Stimulated activated CD4-positive, alpha-beta T cell treated with anti-CD3 and anti-CD28 coated beads, Interleukin-2, amount 100 ng/mL, for 4 hours (primary cell): ENCODE data around the gene UPK3BL1.
"Not testable (repeated sequence)": the region's sequence is repeated elsewhere in the genome, so short reads cannot be mapped to it uniquely, and the experiment has no call there.

Experiments used
- DNase-seq: peaks from one replicate; pipeline ENCODE4 v3.0.0-alpha.2; 2020; ENCODE audit warnings: low read depth

UPK3BL1 gene

DNA sequence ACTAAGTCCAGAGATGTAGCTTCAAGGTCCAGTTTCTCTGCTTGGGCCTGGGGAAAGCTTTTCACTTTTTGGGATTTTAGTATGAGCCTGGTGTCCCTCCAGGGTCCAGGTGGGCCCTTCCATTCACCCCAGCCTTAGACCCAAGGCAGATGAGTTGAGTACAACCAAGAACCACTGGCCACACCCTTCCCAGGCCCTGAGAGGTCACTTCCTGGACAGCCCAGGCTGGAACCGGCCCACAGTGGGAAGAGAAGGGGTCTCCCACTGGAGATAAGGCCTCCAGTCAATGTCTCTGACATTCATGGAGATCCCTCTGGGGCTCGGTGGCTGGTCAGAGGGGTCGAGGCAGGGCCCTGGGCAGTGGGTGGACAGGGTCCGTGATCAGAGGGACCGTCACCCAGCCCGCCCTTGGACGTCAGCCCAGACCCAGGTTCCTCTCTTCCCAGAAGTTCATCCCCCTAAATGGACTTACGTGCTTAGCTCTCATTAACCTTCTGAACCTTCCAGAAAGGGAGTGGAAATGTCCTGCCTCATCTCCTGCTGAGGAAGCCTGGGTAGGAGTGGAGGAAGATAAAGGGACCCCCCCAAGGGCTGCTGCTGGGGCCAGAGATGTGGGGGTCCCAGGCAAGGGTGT is 15.2 kb downstream of the UPK3BL1 start:
- DNase-seq: not testable (repeated sequence)

DNA sequence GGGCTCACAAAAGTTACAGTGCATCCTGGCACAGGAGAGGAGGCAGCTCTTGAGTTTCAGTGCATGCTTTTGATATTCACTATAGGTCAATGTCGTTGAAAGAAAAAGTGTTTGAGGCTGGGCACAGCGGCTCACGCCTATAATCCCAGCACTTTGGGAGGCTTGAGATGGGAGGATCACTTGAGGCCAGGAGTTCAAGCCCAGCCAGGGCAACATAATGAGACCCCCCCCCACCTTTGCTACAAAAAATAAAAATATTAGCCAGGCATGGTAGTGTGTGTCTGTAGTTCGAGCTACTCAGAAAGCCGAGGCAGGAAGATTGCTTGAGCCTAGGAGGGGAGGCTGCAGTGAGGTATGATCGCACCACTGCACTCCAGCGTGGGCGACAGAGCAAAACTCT is 24.5 kb downstream of the UPK3BL1 start:
- not testable (repeated sequence) for DNase-seq

DNA sequence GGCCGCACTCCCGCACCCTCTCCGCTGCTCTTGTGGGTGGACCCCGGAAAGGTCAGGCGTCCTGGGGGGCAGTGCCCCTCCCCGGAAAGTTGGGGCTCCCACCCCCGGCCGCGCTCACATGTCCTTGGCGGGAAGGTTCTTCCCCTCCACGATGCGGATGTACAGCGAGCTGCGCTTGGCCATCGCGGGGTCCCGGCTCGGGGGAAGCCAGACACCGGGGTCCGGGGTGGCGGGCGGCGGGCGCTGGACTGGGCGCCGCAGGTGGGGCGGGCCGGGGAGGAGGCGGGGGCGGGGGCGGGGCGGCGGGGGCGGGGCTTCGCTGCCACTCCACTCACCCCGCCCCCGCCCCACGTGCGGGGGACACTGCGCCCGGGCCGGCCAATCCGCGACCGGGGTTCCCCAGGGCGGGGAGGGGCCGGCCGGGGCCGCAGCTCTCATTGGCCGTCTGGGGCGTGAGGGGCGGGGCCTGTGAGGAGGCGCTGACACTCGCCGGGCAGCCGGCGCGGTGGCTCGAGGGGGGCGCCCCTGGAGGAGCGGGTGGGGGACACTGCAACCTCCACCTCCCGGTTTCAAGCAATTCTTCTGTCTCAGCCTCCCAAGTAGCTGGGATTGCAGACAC is 26.0 kb downstream of the UPK3BL1 start, which contains the start of gene RASA4:
RASA4 (minus strand) TSS at position 250 of the 619 bp plus-strand sequence; CDS start at position 183, 67 bp downstream.
- DNase-seq: not testable (repeated sequence)

DNA sequence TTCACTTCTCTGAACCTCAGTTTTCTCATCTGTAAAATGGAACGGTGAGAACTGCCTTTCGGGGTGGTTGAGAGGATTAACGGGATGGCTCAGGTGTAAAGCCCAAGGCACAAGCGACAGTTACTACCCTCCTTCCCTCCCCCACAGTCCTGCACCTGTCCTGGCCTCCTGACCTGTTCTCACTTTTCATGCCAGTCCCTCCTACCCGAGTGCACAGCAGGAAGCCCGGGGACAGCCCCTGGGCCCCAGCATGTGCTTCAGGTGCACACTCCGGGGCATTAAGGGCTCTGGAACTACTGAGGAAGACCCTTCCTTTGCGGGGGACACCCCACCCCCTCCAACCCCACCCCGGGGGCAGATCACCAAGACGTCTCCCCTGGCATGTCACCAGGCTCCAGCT is 26.7 kb downstream of the UPK3BL1 start:
- DNase-seq: not testable (repeated sequence)

DNA sequence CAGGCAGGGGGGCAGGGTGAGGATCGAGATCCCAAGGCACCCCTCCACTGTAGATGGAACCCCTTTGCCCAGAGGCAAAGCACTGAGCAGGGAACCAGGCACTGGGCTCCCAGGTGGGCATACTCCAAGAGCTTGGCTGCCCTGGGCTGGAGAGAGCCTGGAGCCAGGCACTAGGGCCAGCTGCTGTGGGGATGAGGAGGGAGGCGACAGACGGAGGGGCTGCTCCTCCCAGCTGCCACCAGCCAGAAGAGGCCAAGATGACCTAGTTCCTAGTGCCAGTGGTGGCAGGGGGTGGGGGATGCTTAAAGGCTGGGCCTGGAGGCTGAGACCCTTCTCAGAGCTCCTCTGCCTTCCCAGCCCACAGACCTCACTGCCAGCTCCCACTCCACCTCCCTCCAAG is 27.7 kb downstream of the UPK3BL1 start:
- DNase-seq: not testable (repeated sequence)

DNA sequence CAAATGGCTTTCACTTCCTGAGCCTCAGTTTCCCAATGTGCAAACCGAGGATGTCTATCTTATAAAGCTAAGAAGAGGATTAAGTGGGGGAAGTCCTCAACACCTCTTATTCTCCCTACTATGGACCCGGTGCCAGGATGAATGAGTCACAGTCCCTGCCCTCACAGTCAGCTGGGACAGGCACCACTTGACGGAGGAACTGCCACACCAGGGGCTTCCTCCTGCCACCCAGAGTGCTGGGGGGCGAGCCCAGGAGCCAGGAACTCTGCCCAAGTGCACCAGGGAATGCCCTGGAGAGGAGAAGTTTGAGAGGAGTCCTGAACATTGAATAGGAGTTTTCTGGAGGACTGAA is 28.3 kb downstream of the UPK3BL1 start:
- not testable (repeated sequence) for DNase-seq

DNA sequence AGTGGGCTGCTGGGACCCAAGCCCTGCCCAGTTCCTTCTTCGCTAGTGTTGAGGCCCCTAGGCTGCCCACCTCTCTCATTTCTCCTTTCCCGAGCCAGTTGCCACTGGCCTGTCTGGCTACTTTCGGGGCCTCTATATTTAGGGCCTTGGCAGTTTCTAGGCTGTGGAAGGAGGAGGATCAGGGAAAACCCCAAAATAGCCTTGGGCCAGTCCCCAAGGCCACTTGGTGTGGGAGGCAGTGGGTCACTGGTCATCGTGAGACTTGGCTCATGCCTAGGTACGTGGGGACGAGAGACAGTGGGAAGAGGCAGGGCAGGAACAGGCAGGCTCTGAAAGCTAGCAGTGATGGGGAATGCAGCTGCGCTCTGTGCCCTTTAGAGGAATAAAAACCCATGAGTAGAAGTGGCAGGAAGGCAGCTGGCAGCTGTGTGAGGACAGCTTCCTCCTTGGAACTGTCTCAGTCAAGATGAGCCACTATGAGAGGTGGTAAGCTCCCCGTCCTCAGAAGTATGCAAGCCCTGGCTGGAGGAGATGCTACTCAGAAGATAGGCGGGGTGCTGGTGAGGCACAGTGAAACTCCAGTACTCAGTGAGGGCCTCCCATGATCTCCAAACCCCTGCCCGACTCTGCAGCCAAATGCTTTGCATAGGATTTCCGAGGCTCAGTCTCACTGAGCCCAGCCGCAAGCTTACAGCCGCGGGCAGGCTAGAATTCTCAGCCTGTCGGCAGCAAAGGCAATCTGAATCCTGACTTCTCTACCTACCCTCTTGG is 28.8 kb downstream of the UPK3BL1 start:
- not testable (repeated sequence) for DNase-seq

DNA sequence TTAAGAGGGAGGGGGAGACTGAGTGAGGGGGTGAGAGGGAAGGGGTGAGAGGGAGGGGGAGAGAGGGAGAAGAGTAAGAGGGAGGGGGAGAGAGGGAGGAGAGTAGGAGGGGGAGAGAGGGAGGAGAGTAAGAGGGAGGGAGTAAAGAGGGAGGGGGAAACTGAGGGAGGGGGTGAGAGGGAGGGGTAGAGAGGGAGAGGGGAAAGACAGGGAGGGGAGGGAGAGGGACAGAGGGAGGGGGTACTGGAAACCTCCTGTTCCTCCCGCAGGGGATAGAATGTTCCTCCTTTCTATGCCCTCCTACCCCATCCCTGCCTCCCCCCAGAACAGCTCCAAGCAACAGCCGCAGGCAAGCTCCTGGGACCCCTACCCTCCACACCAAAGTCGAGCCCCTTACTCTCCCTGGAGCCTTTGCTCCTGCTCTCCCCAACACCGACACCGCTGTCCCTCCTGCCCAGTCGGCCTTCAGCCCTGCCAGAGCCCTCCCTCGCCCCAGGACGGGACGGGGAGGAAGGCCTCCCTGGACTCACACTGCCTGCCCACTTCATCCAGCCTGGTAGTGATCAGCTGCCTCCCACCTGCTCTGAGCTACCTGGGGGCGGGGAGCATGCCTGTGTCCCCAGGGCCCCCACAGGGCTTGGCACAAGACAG is 30.8 kb downstream of the UPK3BL1 start:
- not testable (repeated sequence) for DNase-seq

DNA sequence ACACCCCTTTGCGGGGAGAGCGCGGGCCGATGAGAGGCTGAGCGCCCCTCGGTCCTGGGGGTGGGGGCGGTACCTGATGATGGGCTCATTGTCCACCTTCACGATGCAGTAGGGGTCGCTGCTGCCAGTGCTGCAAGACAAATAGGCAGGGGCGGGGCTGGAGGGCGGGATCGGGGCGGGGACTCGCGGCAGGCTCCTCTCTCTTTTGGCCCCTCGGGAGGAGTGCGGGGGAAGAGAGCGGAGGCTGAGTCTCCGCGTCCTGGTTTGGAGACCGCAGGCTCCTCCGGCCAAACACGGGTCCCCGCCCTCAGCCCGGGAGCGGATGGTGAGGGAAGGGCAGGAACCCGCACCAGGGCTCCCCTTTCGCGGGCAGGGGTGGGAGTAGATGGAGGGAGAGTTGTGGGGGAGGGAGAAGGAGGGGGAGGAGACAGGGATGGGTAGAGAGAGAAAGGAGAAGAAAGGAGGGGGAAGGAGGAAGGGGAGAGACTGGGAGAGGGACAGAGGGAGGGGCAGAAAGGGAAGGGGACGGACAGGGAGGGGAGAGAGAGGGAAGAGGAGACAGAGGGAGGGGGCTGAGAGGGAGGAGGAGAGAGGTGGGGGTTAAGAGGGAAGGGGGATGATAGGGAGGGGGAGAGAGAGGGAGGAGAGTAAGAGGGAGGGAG is 31.4 kb downstream of the UPK3BL1 start:
- DNase-seq: not testable (repeated sequence)

DNA sequence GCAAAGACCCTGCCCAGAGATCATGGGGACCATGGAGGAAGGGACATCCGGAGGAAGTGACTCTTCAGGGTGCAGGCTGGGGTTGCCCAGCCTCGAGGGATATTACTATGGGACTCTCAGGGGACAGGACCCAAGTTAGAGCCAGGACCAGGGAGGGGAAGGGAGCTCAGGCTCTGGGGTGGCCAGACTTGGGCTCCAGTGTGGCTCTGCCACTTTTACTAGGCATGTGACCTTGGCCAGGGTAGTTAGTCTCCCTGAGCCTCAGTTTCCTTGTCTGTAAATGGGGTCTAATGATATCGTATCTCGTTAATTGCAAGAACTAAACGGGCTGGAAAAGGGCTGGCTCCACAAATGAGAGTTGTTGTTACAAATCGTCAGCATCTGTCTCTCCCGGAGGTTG is 32.1 kb downstream of the UPK3BL1 start:
- DNase-seq: not testable (repeated sequence)

DNA sequence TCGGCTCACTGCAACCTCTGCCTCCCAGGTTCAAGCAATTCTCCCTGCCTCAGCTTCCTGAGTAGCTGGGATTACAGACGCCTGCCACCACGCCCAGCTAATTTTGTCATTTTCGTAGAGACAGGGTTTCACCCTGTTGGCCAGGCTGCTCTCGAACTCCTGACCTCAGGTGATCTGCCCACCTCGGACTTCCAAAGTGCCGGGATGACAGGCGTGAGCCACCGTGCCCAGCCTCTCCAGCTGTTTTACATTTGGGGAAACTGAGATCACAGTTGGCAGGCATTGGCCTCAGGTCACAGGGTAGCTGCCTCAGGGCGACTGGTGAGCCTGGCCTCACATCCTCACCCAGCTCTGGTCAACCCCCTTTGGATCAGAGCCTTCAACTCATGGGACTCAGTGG is 32.9 kb downstream of the UPK3BL1 start:
- not testable (repeated sequence) for DNase-seq

DNA sequence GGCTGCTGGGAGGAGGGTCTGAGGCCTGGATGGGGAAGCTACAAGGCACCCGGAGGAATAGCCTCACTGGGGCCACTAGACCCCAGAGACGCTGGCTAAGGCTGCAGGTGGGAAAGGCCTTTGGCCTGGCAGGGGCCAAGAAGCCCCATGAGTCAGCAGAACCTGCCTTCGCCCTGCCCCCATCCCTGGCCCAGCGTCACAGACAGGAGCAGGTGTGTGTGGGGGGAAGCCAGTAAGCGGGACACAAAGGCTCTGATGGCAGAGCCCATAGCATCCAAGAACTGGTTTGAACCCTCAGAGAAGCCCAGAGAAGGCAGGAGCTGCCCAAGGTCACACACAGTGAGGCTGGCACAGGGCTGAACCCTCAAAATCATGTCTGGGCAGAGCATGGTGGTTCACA is 35.7 kb downstream of the UPK3BL1 start:
- DNase-seq: not testable (repeated sequence)

DNA sequence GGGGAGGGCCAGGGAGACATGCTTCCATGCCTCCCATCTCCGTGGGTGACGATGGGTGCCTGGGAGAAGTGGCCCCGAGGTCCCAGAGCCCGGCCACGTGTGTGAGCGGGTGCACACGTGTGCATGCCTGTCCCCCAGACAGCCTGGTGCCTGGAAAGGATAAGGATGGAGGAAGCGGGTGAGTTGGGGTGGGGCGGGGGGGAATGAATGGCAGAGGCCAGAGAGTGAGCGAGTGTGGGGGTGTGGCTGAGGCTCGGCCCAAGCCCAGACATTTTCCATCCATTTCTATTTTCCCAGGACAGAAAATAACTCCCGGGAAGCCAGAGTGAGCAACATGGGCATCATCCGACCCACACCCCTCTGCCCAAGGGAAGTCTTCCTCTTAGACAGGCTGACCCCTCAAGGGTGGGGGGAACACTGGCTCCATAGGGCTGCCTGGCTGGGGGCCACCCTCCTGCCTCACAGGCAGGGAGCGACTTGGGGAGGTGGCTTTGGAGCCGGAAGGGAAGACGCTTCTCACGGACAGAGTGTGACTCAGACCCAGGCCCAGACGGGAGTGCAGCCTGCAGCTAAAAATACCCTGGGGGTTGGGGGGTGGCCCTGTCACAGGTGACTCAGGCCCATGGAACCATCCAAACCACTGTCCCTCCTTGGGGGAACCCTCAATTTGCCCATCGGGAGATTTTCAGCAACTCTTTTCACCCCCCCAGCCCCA is 38.0 kb downstream of the UPK3BL1 start:
- DNase-seq: not testable (repeated sequence)

DNA sequence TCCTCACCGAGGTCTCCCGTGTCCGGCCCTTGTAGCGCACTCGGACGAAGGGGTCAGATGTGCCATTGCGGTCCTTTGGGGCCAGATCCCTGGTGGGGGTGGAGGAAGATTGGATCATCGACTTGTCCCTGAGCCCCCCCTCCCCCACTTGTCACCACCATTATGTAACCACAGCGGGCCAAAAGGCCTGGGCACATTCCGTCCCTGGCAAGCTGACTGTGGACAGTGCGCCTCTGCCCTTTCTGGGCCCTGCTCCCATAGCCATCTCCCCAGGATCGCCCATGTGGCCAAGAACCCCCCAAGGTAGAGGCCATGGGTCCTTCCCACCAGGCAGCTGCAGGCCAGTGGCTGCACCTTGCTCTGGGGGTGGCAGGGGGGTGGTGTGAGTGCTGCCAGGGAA is 40.3 kb downstream of the UPK3BL1 start:
- not testable (repeated sequence) for DNase-seq

DNA sequence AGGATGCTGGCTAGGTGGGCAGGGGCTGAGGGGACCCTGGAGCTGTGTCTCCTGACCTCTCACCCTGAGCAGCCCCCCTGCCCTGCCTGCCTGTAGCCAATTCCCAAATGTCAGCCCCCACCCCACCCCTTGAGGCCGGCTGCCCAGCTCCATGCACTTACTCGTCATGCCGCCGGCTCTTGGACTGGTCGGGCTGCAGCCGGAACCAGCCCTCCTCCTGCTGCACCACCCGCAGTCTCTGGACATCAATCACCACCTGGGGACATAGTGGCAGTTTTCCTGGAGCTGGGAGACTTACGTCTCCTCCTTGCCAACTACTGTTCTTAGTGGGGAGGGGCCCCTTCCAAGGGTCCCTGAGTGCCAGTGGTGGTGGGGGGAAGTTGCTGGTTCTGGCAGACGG is 42.9 kb downstream of the UPK3BL1 start:
- DNase-seq: not testable (repeated sequence)

DNA sequence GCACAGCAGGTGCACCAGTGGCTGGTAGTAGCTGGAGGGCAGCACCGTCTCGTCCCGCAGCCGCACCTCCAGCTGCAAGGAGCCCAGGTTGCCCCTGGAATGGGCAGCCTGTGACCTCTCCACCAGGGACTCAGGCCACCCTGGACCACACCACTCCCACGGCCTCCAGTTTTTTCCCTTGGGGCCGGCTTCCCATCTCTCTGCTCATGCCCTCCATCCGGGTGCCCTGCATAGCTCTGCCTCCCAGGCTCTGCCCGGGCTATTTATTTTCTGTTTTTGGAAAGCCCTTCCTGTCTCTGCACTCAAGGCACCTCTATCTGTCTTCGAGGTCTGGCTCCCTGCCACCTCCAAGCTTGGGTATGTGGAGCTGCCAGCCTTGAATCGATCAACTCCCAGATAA is 46.6 kb downstream of the UPK3BL1 start:
- not testable (repeated sequence) for DNase-seq

DNA sequence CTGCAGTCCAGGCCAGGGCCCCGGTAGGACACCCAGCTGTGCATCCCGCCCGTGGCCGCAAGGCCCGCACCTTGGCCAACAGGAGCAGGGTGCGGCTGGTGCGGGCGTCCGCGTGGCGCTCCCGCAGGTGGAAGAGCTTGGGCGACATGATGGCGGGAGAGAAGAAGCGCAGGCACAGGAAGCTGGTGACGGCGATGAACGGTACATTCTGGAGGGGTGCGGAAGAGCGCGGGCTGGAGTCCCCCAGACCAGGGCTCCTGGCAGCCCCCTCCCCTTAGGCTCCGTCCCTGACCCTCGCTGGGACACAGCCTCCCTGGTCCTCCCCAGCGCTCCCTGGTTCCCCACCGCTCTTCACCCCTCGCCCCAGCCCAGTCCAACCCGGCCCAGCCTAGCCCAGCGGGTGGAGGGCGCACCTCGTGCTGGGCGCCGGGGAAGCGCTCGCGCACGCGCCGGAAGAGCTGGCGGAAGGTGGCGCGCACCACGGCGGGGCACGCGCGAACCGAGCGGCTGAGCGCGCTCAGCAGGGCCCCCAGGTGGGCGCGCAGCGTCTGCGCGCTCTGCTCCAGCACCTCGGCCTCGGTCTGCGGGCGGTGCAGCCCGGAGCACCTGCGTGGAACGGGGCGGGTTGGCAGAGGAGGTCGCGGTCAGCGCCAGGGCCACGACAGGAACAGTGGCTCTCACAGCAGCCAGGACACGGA is 48.8 kb downstream of the UPK3BL1 start:
- not testable (repeated sequence) for DNase-seq

DNA sequence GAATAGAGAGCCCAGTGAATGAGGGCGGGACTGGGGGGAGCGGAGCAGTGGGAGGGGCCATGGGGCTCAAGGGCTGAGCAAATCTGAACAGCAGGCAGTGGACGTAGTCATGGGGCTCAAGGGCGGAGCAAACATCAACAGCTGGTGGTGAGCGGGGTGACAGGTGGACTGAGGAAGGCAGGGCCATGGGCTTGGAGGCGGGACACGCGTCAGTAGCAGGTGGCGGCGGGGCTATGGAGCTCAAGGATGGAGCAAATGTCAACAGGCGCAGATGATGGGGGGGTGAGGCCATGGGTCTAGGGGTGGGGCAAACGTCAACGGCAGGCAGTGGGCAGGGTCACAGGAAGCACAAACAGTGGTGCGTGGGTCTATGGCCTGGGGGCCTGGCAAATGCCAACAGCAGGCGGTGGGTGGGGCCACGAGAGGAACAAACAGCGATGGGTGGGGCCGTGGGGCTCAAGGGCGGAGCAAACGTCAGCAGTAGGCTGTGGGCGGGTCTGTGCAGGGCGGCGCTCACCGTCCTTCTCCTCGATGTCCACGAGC is 50.0 kb downstream of the UPK3BL1 start:
- not testable (repeated sequence) for DNase-seq

DNA sequence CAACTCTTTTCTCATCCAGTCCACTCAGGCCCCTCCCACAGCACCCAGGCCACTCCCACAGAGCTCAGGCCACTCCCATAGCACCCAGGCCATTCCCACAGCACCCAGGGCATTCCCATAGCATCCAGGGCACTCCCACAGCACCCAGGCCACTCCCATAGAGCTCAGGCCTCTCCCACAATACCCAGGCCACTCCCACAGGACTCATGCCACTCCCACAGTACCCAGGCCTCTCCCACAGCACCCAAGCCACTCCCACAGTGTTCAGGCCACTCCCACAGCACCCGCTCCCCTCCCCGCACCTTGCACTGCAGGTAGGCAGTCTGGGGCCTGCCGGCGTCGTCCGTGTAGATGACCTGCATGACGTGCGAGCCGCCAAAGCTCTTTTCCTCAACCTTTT is 52.7 kb downstream of the UPK3BL1 start:
- DNase-seq: not testable (repeated sequence)
